H54 (cell line): ENCODE data around the gene RPL37.

Experiments used
- DNase-seq: peaks from one replicate; pipeline ENCODE4 v3.0.0; 2011; ENCODE audit warnings: low spot score, mixed read lengths; ENCODE audit not compliant: insufficient read length
- FAIRE-seq: peaks from 3 replicates; lab custom pipeline; 2011; peaks lifted over from hg19 to GRCh38; lab: Jason Lieb, UNC
- POLR2A ChIP-seq: IDR thresholded peaks from 2 replicates; pipeline ENCODE4 v1.6.1; 2011; ENCODE audit warnings: low read depth, mild to moderate bottlenecking, low read length

RPL37 gene

GRCh38 chr5:40780199-40780598 is 54.8 kb downstream of the RPL37 start:
- no peak for TF ChIP-seq POLR2A
- DNase-seq (no peak), FAIRE-seq (no peak)

- FAIRE-seq, result peak; percentile 11
- no peak for DNase-seq
- no peak for TF ChIP-seq POLR2A
These were observed 55.5 kb downstream of the RPL37 start for GRCh38 chr5:40779561-40779960.

DNA sequence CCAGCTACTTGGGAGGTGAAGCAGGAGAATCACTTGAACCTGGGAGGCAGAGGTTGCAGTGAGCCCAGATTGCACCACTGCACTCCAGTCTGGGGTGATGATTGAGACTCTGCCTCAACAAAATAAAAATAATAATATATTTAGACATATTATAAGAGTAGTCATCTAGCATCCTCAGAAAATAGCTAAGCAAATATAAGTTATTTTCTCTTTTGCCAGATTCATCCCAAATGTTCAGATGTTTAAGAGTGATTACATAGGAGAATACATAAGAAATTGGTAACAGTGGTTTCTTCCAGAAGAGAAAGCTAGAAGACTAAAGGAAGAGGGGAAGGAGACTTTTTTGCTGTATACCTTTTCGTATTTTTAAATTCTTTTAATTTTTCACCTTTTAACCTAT is 56.9 kb downstream of the RPL37 start:
- TF ChIP-seq POLR2A, result no peak
- FAIRE-seq (no peak), DNase-seq (no peak)

- FAIRE-seq, result peak; percentile 65
- TF ChIP-seq POLR2A, result no peak
- DNase-seq, result no peak
These were observed 58.4 kb downstream of the RPL37 start for GRCh38 chr5:40776658-40776977.

DNA sequence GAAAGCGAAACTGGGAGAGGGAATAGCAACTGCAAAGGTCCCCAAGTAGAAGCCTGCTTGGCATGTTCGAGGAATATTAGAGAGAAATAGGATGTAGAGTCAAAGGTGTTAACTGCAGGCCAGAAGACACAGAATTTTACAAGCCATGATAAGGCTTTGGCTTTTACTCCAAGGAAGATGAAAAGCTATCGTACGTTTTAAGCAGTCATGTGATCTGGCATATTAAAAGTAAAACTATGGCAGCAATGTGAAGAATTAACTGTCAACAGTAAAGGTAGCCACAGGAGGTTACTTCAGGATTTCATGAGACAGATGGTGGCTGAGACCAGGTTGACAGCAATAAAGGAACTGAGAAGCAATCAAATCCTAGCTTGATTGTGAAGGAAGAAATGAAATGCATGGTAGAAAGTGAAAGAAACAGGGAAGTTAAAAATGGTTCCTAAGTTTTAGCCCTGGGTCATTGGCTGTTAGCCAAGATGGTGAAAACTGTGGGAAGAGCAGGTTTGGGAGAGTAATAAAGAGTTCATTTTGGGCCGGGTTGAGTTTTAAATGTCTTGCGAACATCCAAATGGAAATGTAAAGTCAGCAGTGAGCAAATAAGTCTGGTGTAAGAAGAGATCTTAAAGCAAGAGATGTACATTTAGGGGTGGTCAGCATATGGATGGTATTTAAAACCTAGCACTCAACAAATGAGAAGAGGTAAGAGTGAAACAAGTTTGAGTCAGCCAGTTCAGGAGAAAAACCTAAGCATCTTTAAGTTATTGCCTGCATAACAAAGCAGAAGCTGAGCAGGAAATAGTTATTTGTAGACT is 59.0 kb downstream of the RPL37 start:
- TF ChIP-seq POLR2A, result no peak
- peak; percentile 82 for FAIRE-seq
- no peak for DNase-seq
